Lung (tissue), 12 donors: ENCODE results near the gene SCUBE3. TPM values are rescaled to one million over a fixed set of nuclear protein-coding genes. Genes with fewer than 3 reads are reported as not detected.

Source experiments
- ATAC-seq: fragments of 200-7000 bp; cut with Tn5 transposase; one replicate; pipeline ENCODE4 v1.9.1; 2020; ENCODE audit warnings: moderate number of reproducible peaks; ENCODE audit not compliant: insufficient read depth, low FRiP score
- DNase-seq, 3 donors: peaks; one replicate each; pipeline ENCODE4 v3.0.0-alpha.2; 2013 to 2017
- H3K27ac ChIP-seq, 2 donors: one replicate each; pipeline ENCODE4 v1.5.1; 2013; ENCODE audit warnings: mild to moderate bottlenecking in 2 of 2, moderate library complexity in 2 of 2, control low read depth in 1 of 2, inconsistent platforms in 1 of 2, low read depth in 1 of 2, low read length in 1 of 2
- H3K27me3 ChIP-seq, 3 donors: one replicate each; pipeline ENCODE4 v1.5.1; 2013; ENCODE audit warnings: low read length in 2 of 3; ENCODE audit not compliant: control insufficient read depth in 3 of 3, insufficient read depth in 3 of 3
- H3K36me3 ChIP-seq, 4 donors: one replicate each; pipeline ENCODE4 v1.5.1; 2013; ENCODE audit warnings: low read length in 4 of 4, mild to moderate bottlenecking in 1 of 4, moderate library complexity in 1 of 4; ENCODE audit not compliant: control insufficient read depth in 4 of 4, insufficient read depth in 4 of 4
- H3K4me1 ChIP-seq, 5 donors: one replicate each; pipeline ENCODE4 v1.5.1; 2013; ENCODE audit warnings: low read length in 5 of 5, mild to moderate bottlenecking in 2 of 5, moderate library complexity in 1 of 5; ENCODE audit not compliant: control insufficient read depth in 5 of 5, insufficient read depth in 5 of 5
- H3K4me3 ChIP-seq: one replicate; pipeline ENCODE4 v1.5.1; 2013; ENCODE audit warnings: mild to moderate bottlenecking, control low read depth, moderate library complexity
- H3K9ac ChIP-seq, 2 donors: one replicate each; pipeline ENCODE4 v1.5.1; 2013; ENCODE audit warnings: low read length in 2 of 2, control low read depth in 1 of 2; ENCODE audit not compliant: insufficient read depth in 1 of 2
- H3K9me3 ChIP-seq, 4 donors: one replicate each; pipeline ENCODE4 v1.5.1; 2013; ENCODE audit warnings: low read length in 3 of 4, mild to moderate bottlenecking in 1 of 4, moderate library complexity in 1 of 4; ENCODE audit not compliant: control insufficient read depth in 4 of 4, insufficient read depth in 3 of 4
- WGBS, 2 donors: extraction: QIAGEN DNeasy Blood & Tissue Kit; methylation state at CpG; one replicate each; pipeline ENCODE4 v1.1.7; 2013; 5-methylcytosine and 5-hydroxymethylcytosine counted together
- polyA plus RNA-seq, 2 donors: library from polyadenylated mRNA; stranded (reverse); fragments of 200-250 nt; gene quantifications; one replicate each; pipeline ENCODE4 v1.2.1, GENCODE V29; 2013
- total RNA-seq, 2 donors: library from RNA; depleted of rRNA in 1 of 2; stranded (reverse); fragments of >200 nt in 1 of 2; gene quantifications; one replicate each; pipeline ENCODE4 v1.2.1, GENCODE V29; 2014 to 2021
- TF ChIP-seq, protein P1 (sequence below): IDR thresholded peaks from 2 replicates; pipeline ENCODE4 v1.5.1; 2012; ENCODE audit warnings: mild to moderate bottlenecking; ENCODE audit errors: control extremely low read depth, extremely low read depth
- donor health status: control.
- donor health status: control.
- donor health status: Bipolar disorder and iron deficiency.
- donor health status: healthy.
- donor health status: DM: yes; HTN: yes; CAD: no.

Gene SCUBE3
- total and polyA plus RNA-seq, 4 donors = 0.02 to 2.1 (median 0.92) TPM

- H3K4me1 ChIP-seq = peaks cover 0 to 23% (median 4%) of the 10 kb centered on the region in 5 donors
- WGBS, 2 donors = 5 to 10% methylated on average over 20 to 23 of the region's 23 CpGs
- ATAC-seq (peak; percentile 60), DNase-seq (peak; percentile 76 to 78 (median 77))
- H3K9ac ChIP-seq = peak overlapping the region; percentile 42 to 80
- H3K27ac ChIP-seq = peak overlapping the region; percentile 94 to 98
- no peaks in the 10 kb centered on the region for H3K27me3 ChIP-seq
- TF ChIP-seq, protein P1, sequence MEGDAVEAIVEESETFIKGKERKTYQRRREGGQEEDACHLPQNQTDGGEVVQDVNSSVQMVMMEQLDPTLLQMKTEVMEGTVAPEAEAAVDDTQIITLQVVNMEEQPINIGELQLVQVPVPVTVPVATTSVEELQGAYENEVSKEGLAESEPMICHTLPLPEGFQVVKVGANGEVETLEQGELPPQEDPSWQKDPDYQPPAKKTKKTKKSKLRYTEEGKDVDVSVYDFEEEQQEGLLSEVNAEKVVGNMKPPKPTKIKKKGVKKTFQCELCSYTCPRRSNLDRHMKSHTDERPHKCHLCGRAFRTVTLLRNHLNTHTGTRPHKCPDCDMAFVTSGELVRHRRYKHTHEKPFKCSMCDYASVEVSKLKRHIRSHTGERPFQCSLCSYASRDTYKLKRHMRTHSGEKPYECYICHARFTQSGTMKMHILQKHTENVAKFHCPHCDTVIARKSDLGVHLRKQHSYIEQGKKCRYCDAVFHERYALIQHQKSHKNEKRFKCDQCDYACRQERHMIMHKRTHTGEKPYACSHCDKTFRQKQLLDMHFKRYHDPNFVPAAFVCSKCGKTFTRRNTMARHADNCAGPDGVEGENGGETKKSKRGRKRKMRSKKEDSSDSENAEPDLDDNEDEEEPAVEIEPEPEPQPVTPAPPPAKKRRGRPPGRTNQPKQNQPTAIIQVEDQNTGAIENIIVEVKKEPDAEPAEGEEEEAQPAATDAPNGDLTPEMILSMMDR = no peak
- no peaks in the 10 kb centered on the region for H3K9me3 ChIP-seq
- H3K4me3 ChIP-seq = peak overlapping the region; percentile 84
- no peaks in the 10 kb centered on the region for H3K36me3 ChIP-seq
Observed at GRCh38 chr6:35259948-35260590, 46.3 kb downstream of the SCUBE3 start.

- ATAC-seq (no peak), DNase-seq (no peak)
- Histone ChIP-seq H3K9ac (peak overlapping the region in 1 of 2 donors; percentile 80), H3K27ac (peak overlapping the region; percentile 94 to 98), H3K4me3 (no peak overlapping the region), H3K9me3 (no peaks in the 10 kb centered on the region), H3K4me1 (peaks cover 0 to 23% (median 4%) of the 10 kb centered on the region in 5 donors), H3K36me3 (no peaks in the 10 kb centered on the region), H3K27me3 (no peaks in the 10 kb centered on the region)
- WGBS, 2 donors = 71 to 81% methylated on average over 6 of the region's 6 CpGs
- TF ChIP-seq, protein P1 = no peak
Observed at GRCh38 chr6:35260591-35261570, 47.1 kb downstream of the SCUBE3 start.

- H3K9me3 ChIP-seq = no peaks in the 10 kb centered on the region
- H3K36me3 ChIP-seq = peaks cover 0 to 1% (median 0%) of the 10 kb centered on the region in 4 donors
- no peak overlapping the region for H3K4me3 ChIP-seq
- H3K9ac ChIP-seq = no peak overlapping the region
- DNase-seq = no peak
- peak overlapping the region in 1 of 2 donors; percentile 60 for H3K27ac ChIP-seq
- no peaks in the 10 kb centered on the region for H3K27me3 ChIP-seq
- WGBS, 2 donors = 39 to 69% methylated on average over 2 of the region's 2 CpGs
- ATAC-seq = no peak
- H3K4me1 ChIP-seq = peaks cover 0 to 22% (median 4%) of the 10 kb centered on the region in 5 donors
- TF ChIP-seq, protein P1 = no peak
Observed at GRCh38 chr6:35262596-35262995, 48.8 kb downstream of the SCUBE3 start.
